ENCODE results near the gene SLC22A15. TPM values are rescaled to one million over a fixed set of nuclear protein-coding genes. Genes with fewer than 3 reads are reported as not detected.
A peak's percentile ranks its signal among the peaks of the same experiment; 100 is the strongest.
"Not testable (repeated sequence)": the region's sequence is repeated elsewhere in the genome, so short reads cannot be mapped to it uniquely, and the experiment has no call there.

Gene SLC22A15
- total RNA-seq, 1 donor from 2014 or later = 26.8 TPM

- DNase-seq (no peak), ATAC-seq (no peak)
- intact Hi-C loops (cut with DNase I) = no loop called here
- no peaks in the 10 kb centered on the region for H3K27me3 ChIP-seq (ENCODE audit: low read depth)
- H3K27ac ChIP-seq = no peak overlapping the region
- H3K9me3 ChIP-seq = no peaks in the 10 kb centered on the region
- H3K4me3 ChIP-seq = no peak overlapping the region
- no peaks in the 10 kb centered on the region for H3K4me1 ChIP-seq
- H3K36me3 ChIP-seq = peaks cover 22% of the 10 kb centered on the region
- TF ChIP-seq CTCF (IDR thresholded peaks at IDR 0.05) = no peak
These were observed 13.4 kb downstream of the SLC22A15 start for GRCh38 chr1:115989699-115990098.

GRCh38 chr1:115991909-115992308 is 15.6 kb downstream of the SLC22A15 start:
- Histone ChIP-seq H3K27me3 (ENCODE audit: low read depth) (no peaks in the 10 kb centered on the region), H3K9me3 (peaks cover 3% of the 10 kb centered on the region), H3K36me3 (peaks cover 27% of the 10 kb centered on the region), H3K27ac (no peak overlapping the region), H3K4me3 (no peak overlapping the region), H3K4me1 (no peaks in the 10 kb centered on the region)
- TF ChIP-seq CTCF (IDR thresholded peaks at IDR 0.05) = no peak
- no peak for DNase-seq
- no peak for ATAC-seq
- intact Hi-C loops (cut with DNase I) = no loop called here

- H3K4me1 ChIP-seq; DNase-seq; H3K27me3 ChIP-seq (ENCODE audit: low read depth); intact Hi-C loops (cut with DNase I); ATAC-seq; H3K27ac ChIP-seq; H3K4me3 ChIP-seq: not testable (repeated sequence)
- H3K36me3 ChIP-seq = peaks cover 28% of the 10 kb centered on the region
- H3K9me3 ChIP-seq = peaks cover 26% of the 10 kb centered on the region
These were observed 21.6 kb downstream of the SLC22A15 start for GRCh38 chr1:115997921-115998320.

- no peak for DNase-seq
- Histone ChIP-seq H3K4me1 (peaks cover 13% of the 10 kb centered on the region), H3K36me3 (peaks cover 12% of the 10 kb centered on the region), H3K27me3 (ENCODE audit: low read depth) (no peaks in the 10 kb centered on the region), H3K4me3 (no peak overlapping the region), H3K9me3 (peaks cover 23% of the 10 kb centered on the region), H3K27ac (no peak overlapping the region)
- TF ChIP-seq CTCF (IDR thresholded peaks at IDR 0.05) = no peak
- peak; percentile 65 to 70 for ATAC-seq
- intact Hi-C loops (cut with DNase I) = no loop called here
These were observed 25.6 kb downstream of the SLC22A15 start for GRCh38 chr1:116001739-116002487.

- H3K4me3 ChIP-seq = no peak overlapping the region
- no peak for DNase-seq
- H3K27ac ChIP-seq = no peak overlapping the region
These were observed 26.6 kb downstream of the SLC22A15 start for GRCh38 chr1:116002781-116003420.

More at GRCh38 chr1:116002781-116003420, 26.6 kb downstream of the SLC22A15 start:
- Histone ChIP-seq H3K4me1 (peaks cover 13% of the 10 kb centered on the region), H3K9me3 (peaks cover 13% of the 10 kb centered on the region), H3K36me3 (peaks cover 17% of the 10 kb centered on the region), H3K27me3 (ENCODE audit: low read depth) (no peaks in the 10 kb centered on the region)
- ATAC-seq = no peak
- no peak for TF ChIP-seq CTCF (IDR thresholded peaks at IDR 0.05)
- intact Hi-C loops (cut with DNase I) = no loop called here

Data from lower lobe of right lung (tissue), 2 donors.